GM13977 (cell line): ENCODE results near the gene ETF1.
A peak's percentile ranks its signal among the peaks of the same experiment; 100 is the strongest.

Experiments used
- DNase-seq: peaks from one replicate; pipeline ENCODE4 v3.0.0; 2012; ENCODE audit warnings: low spot score
- in situ Hi-C: fragments of 300-500 bp; cut with MboI; formaldehyde crosslinking; loops from one replicate; pipeline ENCODE4 v1.12.0; 2022; ENCODE audit warnings: low sequenced_read_pairs, low pct_unique_long_range_greater_than_20kb, mixed read lengths, inconsistent platforms; ENCODE audit not compliant: unreplicated experiment
- TF ChIP-seq, protein P1 (sequence below): IDR thresholded peaks from 2 replicates; pipeline ENCODE4 v1.5.1; 2012; ENCODE audit warnings: mild to moderate bottlenecking, control low read depth; ENCODE audit not compliant: insufficient read depth; ENCODE audit errors: extremely low read depth, missing control alignments

The ETF1 gene

DNA sequence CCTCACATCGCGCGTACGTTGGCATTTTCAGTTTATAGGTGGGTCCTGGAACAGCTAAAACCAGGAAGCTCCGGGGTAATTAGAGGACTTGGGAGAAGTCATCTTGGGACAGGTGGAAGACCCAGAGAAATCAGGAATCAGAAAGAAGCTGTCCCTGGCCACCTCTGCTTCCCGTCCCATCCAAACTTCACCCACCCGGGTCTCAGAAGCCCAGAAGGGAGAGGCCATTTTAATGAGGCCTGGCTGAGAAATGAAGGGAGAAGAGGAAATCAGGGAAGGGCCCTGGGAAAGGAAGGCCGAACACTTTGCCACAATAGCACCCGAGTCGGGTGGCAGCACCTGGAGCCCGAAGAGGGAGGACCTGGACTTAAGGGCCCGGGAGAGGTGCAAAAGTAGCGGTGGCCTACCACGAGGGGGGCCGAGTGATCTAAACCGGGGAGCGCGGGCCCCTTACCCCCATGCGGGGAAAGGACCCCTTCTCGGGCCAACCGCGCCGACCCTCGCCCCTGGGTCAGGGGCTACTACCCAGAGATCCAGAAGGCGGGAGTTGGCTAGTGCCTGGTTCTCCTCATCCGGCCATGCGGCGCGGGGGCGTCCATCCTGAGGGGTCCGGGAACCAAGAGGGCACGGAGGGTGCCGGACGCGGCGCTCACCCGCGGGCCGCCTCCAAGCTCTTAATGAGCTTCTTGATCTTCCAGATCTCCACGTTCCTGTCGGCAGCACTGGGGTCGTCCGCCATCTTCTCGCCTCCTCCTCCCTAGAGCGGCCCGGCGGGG, 668 bp downstream of the ETF1 start:
- in situ Hi-C loops = no loop called here
- DNase-seq = no peak
- TF ChIP-seq, protein P1, sequence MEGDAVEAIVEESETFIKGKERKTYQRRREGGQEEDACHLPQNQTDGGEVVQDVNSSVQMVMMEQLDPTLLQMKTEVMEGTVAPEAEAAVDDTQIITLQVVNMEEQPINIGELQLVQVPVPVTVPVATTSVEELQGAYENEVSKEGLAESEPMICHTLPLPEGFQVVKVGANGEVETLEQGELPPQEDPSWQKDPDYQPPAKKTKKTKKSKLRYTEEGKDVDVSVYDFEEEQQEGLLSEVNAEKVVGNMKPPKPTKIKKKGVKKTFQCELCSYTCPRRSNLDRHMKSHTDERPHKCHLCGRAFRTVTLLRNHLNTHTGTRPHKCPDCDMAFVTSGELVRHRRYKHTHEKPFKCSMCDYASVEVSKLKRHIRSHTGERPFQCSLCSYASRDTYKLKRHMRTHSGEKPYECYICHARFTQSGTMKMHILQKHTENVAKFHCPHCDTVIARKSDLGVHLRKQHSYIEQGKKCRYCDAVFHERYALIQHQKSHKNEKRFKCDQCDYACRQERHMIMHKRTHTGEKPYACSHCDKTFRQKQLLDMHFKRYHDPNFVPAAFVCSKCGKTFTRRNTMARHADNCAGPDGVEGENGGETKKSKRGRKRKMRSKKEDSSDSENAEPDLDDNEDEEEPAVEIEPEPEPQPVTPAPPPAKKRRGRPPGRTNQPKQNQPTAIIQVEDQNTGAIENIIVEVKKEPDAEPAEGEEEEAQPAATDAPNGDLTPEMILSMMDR = no peak

DNA sequence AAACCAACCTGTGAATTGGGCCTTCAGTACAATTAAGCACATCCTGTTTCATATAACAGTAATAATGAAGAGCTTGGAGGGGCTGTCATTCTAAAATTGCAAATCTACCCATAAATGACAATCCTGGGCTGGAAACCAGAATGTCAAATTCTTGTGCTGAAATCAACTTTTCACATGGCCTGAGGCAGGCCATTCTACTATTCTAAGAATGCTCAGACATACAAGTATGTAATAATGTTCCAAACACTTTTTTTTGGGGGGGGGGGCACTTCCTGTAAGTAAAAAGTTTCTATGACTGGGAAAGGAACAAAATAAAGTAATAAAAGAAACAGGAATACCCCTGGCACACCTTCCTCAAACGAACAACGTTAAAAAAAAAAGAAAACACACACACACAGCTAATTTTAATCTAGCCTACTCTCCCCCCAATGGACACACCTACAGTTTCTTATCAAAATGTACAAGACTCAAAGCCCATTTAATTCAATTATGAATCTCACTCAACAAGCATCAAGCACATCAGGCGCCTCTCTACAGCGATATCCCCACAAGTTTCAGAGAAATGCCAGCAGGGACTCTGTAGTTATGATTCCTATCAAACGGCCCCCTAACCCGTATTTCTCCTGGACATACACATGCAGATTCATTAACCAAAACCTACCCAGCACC, 1.4 kb downstream of the ETF1 start:
- TF ChIP-seq, protein P1 = no peak
- DNase-seq = no peak
- in situ Hi-C loops = no loop called here

DNA sequence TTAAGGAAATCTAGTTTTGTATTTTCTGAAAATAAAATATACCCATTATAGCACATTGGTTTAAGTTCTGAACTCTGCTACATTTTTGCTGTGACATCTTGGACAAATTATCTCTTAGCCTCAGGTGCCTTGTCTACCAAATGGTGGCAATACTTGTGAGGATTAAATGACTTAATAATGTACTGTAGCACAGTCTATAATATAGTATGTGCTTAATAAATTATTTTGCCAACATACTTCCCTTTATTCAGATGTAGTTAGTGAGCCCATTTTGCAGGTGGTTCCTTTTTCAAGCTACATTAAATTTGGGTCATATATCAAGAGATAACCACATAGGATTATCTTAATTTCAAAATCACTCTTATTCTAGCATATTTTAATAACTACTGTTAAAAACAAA, 3.2 kb downstream of the ETF1 start:
- TF ChIP-seq, protein P1 = no peak
- in situ Hi-C loops = no loop called here
- no peak for DNase-seq

DNA sequence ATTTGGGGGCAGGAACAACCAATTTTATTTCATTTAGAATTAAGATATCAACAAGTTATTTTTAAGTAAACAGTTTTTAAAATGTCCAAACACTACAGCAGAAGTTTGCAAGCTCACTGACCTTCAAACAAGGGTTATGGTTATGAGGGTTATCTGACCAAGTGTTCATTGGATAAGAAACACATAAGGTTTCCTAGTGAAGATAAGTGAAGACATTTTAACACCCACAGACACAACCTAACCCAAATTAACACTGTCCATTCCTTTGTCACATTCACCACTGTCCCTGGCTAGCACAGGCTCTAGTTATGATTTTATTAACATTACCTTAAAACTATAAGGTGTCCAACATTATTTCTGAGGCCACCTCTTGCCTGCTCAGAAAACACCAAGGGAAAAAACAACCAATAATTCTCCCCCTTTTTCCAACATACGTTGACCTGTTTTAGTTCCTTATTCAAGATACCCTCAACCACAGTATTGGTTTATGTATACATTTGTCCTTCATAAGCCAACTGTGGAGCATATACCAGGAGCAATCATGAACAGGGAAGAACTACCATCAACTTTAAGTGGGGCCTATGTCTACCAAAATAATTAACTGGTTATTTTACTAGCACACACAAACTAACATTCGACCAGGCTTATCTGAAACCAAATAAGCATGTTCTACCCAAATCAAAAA, 4.0 kb downstream of the ETF1 start:
- no peak for DNase-seq
- in situ Hi-C loops = no loop called here

DNA sequence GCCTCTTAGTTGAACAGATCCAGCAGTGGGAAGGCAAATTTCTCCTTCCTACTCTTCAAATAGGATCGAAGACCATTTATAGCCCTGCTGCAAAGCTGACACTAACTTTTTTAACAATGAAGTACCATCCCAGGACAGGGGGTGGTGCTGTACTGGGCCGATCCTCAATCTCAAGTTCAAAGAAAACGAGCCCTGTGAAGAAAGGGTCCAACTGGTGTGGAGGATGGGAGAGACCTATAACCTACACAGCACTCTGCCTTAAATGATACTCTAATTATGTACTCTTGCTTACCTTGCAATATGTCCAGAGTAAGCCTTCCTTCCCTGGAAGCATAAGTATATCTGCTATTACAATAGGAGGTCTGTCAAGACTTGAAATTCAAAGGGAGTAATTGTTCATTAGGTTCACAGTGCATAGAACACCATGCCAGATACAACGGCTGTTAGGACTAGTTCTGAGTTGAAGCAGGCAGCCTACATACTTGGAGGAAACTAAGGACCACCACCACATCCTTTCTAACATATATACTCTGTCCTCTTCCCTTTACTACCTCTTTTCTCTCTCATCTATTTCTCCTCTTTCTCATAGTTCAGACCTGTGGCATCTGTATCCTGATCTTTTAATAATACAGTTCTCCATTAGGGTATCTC, 6.2 kb downstream of the ETF1 start:
- TF ChIP-seq, protein P1 = peak; percentile 19
- DNase-seq = no peak
- in situ Hi-C loops = no loop called here

More for the DNA sequence above, 4.0 kb downstream of the ETF1 start:
- TF ChIP-seq, protein P1 = no peak

DNA sequence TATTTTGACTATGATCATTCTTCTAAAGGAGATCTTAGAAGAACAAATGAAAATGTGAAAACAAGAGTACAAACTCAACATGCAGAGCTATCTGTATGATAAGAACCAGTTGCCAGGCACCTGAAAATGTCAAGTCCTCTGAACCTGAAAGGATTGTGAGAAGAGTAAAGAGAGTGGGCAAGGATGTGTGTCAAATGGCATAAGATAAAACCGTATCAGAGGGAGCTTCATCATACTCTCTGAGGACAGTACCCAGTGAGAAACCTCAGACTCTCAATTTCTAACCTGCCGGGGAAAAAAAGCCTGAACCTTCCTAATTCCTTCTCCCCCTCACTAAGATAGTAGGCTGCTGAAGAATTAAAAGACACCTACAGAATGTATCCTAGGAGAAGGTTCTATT, 6.8 kb downstream of the ETF1 start:
- TF ChIP-seq, protein P1 = no peak
- no peak for DNase-seq
- in situ Hi-C loops = no loop called here
